Retinal pigment epithelial cell (primary cell): ENCODE results near the gene SIGLEC1.

Experiments used
- DNase-seq: peaks from one replicate; pipeline ENCODE4 v3.0.0-alpha.2; 2010; ENCODE audit warnings: low read depth
- H3K4me3 ChIP-seq: 2 replicates; pipeline ENCODE4 v1.5.1; 2011; ENCODE audit warnings: mild to moderate bottlenecking, low read length, control low read depth, moderate library complexity
- CTCF ChIP-seq: conservative IDR thresholded peaks from 2 replicates; pipeline ENCODE4 v1.5.1; 2011; ENCODE audit warnings: low read depth, low read length, control low read depth, inconsistent platforms

Gene SIGLEC1

DNA sequence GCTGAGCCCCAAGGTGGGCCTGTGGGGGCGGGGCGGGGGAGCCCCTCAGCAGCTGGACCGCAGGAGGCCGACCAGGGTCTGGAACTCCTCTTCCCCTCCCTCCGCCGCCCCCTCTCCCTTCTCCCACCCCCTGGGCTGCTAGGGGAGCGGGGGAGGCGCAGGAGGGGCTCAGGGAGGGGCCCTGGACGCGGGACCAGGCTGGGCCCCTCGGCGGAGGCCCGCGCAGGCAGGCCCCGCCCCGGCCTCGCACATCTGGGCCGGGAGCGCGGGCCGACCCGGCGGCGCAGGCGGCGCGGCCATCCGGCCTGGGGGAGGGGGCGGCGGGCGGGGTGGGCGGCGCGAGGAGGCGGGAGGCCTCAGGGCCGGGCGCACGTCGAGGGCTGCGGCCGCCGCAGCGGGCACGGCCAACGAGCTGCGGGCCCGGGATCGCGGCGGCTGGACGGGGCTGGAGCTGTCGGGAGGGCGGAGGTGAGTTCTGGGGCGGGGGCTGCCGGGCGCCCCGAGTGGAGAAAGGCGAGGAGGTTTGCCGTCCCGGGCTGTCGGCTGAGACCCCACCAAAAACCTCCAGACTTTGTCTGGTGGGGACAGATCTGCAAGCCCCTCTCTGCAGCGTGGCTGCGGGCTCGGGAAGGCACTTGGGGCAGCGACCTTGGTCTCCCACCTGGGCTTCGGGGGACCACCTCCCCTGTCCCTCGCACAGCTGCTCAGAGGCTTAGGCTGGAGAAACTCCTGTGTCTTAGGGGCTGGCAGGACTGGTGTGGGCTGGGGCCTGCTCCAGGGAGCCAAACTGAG, 20.1 kb upstream of the SIGLEC1 start, which contains the start of gene HSPA12B:
Gene HSPA12B (plus strand): TSS at position 359 of the 792 bp plus-strand sequence. CDS start 5,990 bp downstream, outside the sequence.
- DNase-seq: no peak
- no peak within 1 kb of the TSS for H3K4me3 ChIP-seq
- TF ChIP-seq CTCF: no peak

DNA sequence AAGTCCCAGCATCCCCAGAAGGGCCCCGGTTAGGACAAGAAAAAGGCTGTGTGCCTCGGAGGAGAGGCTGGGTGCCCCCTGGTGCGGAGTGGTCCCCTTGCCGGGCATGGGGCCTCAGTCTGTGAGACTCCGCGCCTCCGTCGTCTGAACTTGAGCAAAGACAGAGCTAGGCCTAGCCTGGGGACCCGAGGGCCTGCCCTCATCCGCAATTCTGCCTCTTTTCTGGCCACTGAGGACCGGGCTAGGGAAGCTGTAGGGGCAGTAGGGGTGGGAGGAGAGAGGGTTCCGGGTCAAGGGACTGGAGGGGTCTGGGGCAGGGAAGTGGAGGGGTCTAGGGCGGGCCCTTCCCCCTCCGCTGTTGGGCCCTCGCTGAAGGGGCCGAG, 19.5 kb upstream of the SIGLEC1 start:
- DNase-seq: no peak
- no peak overlapping the region for H3K4me3 ChIP-seq
- TF ChIP-seq CTCF: no peak

DNA sequence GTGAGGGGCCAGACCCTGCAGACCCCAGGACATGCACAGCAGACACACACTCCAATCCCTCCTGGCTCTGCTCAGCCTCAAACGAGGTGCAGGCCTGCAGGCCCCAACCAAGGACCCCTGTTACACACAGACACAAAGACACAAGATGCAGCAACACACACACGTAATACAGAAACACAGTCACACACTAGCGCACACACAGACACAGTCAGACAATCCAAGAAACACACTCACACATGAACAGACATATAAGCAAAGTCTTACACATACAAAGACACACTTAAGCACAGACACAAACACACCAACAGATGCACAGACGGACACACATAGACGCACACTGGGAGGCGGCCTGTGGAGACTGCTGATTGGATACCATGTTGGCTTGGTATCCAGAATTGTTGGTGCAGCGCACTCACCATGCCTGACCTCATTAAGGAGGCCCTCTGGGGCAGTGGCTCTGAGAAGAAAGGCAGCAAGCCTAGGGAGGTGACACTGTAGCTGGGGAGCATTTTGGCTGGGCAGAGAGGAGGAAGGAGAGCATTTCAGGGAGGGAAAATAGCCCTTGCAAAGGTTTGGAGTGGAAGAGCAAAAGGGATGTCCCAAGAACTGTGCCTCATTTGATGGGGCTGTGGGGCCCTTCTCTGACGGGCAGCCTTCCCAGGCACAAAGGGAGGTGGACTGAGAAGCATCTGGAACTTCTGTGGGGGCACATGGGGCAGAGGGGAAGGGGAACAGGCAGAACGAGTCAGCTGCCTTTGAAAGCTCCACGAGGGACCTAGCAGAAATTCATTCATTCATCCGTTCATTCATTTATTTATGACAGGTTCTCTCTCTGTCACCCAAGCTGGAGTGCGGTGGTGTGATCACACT, 18.6 kb upstream of the SIGLEC1 start:
- no peak for TF ChIP-seq CTCF
- H3K4me3 ChIP-seq: no peak overlapping the region
- no peak for DNase-seq

DNA sequence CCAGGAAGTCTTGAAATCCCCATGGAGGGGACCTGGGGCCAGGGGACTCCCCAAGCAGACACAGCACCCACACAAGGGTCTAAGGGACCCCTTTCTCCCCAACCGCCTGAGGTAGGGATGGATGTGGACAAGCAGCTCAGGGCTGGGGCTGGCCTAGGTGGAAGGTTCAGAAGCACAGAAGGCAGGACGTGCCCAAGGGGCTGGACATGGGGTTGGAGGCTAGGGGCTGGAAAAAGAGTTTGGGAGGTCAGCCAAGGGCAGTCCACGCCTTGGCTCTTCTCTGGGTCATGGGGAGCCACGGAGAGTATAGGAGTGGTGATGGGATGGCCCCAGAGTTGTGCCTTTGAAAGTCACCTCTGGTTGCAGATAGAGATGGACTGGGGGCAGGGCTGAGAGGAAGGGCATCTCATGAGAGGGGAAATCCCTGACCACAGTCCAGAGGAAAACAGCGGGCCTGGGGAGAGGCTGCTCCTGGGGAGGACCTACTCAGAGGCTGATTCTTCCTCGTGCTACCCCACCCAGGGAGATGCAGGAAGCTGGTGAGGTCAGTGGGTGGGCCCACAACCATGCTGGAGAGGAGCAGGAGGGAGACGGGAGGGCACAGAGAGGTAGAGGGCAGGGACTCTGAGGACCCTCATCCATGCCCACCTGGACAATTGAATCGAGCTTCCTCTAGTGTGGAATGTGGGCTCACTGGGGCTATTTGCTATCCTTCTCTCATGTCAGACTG, 17.6 kb upstream of the SIGLEC1 start:
- no peak for TF ChIP-seq CTCF
- H3K4me3 ChIP-seq: no peak overlapping the region
- DNase-seq: no peak

DNA sequence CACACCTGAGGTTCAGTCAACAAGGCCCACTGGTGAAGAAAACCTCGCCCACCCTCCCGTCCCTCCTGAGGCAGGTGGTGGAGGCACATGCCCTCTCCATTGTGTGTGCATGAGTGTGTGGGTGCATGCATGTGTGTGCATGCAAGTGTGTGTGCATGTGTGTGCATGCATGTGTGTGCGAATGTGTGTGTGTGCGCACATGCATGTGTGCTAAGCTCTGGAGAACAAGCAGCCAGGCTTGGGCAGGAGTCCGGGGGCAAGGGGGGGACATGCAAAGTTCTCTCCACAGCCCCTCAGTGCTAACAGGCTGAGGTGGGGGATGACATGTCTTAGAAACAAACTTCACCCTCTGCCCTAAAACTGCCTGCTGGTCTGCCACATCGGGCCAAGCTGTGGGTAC, 17.0 kb upstream of the SIGLEC1 start:
- no peak for DNase-seq
- H3K4me3 ChIP-seq: no peak overlapping the region
- TF ChIP-seq CTCF: no peak

DNA sequence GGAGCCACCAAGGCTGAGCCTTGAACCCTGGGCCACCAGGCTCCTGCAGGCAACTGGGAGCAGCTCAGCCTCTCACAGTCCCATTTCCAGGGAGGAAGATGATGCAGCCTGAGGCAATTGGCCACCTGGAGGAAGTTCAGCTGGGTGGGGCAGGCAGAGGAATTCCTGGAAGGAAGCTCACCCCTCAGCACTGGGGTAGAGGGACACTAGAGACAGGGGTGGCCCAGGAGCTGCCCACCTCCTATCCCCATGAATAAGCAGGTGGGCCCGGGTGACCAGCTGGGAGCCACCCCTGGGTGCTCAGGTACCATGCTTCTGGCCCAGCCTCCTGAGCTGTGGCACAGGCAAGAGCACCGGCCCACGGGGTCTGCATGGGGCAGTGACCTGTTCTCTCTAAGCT, 16.5 kb upstream of the SIGLEC1 start:
- TF ChIP-seq CTCF: no peak
- no peak overlapping the region for H3K4me3 ChIP-seq
- no peak for DNase-seq
